HG02610 (cell line): ENCODE data around the gene ZNF516.
A peak's percentile ranks its signal among the peaks of the same experiment; 100 is the strongest.

Experiments
- ATAC-seq: cut with Tn5 transposase; IDR thresholded peaks from one replicate; pipeline ENCODE4 v1.9.1; 2021; ENCODE audit warnings: mild to moderate bottlenecking, moderate library complexity; ENCODE audit not compliant: unreplicated experiment

ZNF516 gene

DNA sequence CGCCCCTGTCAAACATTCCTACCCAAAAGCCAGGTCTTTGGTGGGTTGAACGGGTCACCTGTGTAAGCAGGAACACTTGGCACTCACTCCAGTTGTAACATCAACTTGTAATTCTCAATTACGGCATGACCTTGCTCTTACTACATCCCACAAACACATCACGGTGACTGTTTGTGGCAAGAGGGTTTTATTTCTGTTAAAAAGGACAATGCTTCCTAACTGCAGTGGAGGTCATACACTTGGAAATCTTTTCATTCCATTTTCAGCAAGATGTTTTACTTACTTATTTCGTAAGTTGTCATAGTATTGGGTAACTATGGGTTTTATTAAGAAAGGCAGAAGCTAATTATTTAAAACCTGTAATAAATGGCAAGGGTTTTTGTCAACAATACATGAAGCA, 126.1 kb downstream of the ZNF516 start:
- ATAC-seq = no peak

- no peak for ATAC-seq
Observed at GRCh38 chr18:76368271-76368670, 126.8 kb downstream of the ZNF516 start.

GRCh38 chr18:76367168-76368125, 127.6 kb downstream of the ZNF516 start:
- ATAC-seq = no peak

- no peak for ATAC-seq
Observed at GRCh38 chr18:76365561-76365960, 129.5 kb downstream of the ZNF516 start.

DNA sequence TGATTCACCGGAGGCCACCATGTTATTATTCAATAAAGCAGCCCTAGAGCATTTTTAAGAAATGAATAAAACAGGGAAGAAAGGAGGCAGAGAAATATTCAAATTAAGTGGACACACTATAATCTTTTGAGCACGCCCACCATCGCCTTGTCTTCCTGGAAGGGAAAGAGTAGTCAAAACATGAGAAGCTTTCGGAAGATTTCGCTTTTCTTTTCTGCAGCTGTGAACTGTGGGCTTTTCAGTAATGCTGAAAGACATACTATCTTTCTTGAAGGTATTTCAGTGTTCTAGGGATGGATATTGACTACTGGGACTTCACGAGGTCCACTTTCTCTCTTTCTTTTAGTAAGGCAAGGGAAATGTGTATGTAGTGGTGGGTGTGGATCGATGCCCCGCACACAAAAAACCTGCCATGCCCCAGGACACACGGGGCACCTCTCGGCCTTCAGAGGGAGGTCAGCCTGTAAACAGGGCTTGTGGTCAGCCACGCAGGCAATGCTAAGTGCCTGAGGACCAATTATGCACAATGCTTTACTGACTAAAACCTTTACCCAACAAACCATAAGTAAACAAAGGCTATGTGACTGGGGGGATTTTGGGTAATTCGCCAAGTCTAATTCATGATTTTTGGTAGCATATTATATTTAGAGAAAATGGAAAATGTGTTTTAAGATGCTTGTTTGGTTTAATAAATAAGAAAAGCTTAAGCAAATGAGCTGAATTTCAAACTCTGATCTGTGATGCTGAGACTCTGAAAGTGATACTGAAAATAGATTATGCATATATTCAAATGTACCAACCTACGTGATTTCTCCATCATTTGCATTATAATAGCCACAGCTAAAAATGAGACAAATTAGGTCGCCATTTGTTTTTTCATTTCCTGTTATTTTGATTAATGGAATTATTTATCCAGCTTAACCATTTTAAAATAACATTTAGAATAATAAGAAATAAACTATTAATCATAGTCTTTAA, 130.5 kb downstream of the ZNF516 start:
- peak; percentile 61 for ATAC-seq

DNA sequence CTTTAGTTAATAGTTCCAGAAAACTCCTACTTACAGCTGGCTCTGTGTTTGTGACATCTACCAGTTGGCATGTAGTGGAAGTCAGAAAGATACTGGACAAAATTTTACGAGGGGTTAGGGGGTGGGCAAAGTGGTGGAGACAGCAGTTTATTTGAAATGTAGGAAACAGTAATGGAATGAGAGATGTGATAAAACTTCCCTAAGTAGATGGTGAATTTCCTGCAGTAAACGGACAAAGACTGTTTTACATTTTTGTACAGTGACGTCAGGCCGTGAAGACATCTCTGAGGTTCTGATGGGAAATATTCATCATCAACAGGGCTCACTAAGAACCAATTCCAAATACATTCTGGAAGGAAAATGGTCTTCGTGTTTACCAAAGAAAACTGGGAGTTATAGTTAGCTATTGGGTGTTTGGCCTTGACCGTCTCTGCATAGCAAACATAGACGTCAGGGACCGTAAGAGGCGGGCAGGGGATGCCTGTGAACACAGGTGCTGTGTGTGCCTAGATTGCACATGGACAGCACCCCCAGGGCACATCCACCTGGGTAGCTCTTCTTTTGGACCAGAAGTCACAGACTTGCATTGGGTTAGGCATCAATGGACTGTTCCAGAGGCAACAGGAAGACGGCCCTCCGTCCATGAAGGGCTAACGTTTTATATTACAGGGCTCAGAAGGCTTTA, 131.5 kb downstream of the ZNF516 start:
- no peak for ATAC-seq

GRCh38 chr18:76362676-76363075, 132.4 kb downstream of the ZNF516 start:
- no peak for ATAC-seq

- no peak for ATAC-seq
Observed at GRCh38 chr18:76361219-76361618, 133.8 kb downstream of the ZNF516 start.

DNA sequence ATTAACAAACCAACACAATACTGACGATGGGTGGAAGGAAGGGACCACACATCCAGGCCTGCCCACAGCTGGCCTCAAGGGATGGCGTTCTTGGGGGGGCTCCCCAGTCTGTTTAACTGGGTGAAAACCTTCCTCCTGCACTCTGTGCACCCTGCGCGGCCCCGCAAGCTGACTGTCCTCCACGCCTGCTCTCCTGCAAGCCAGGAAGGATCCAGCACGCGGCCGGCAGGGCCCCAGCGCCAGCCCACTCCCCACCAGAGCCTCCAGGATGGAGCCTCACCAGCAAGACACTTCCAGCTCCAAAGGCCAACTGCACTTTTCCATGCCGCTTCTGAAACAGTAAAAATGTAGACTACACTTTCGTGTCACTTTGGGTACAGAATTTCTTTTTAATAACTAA, 135.1 kb downstream of the ZNF516 start:
- ATAC-seq = no peak

GRCh38 chr18:76358774-76359173, 136.3 kb downstream of the ZNF516 start:
- ATAC-seq = no peak

- no peak for ATAC-seq
Observed at GRCh38 chr18:76357585-76358260, 137.3 kb downstream of the ZNF516 start.

GRCh38 chr18:76357174-76357573, 137.9 kb downstream of the ZNF516 start:
- ATAC-seq = no peak

DNA sequence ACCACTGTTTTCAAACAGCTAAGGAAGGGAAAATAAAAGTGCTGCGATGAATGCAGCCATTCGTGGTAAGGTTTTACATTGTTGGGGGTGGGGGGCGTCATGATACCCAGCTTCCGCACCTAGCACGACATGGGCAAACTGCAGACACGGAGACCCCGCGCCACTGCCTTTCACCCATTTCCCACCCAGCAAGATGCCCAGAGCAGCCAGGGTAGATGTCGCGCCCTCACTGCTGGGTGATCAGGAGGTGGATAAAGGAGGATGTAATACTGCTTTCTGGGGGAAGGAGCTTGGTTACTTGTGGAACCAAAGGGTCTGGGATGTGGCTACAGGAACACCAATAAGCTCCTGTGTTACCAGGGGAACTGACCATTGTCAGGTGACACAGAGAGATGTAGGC, 138.4 kb downstream of the ZNF516 start:
- ATAC-seq = no peak

DNA sequence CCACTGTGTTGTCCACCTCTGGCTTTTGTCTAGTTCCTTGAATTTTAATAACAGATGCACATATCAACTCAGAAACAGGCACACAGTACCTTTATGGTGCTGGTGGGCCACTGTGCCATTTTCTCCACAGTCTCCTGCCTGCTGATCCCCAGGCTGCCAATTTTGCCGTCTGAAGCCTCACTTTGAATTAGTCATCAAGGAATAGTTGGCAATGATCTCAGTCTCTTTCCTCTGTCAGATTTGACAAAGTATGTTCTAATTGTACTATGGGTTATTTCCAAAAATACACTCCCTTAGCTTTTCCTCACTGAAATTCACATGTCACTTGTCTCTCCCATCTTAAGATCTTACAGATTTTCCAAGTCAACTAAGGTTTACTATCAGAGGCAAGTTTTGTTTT, 140.7 kb downstream of the ZNF516 start:
- no peak for ATAC-seq

DNA sequence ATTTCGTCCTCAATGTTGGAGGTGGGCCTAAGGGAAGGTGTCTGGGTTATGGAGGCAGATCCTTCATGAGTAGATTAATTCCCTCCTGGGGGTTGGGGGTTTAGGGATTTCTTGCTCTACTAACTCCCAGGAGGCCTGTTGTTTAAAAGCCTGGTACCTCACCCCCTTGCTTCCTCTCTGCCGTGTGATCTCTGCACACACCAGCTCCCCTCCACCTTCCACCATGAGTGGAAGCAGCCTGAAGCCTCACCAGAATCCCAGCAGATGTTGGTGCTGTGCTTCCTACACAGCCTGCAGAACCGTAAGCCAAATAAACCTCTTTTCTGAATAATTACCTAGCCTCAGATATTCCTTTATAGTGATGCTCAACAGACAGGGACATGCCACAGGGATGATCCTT, 141.5 kb downstream of the ZNF516 start:
- no peak for ATAC-seq

- ATAC-seq = no peak
Observed at GRCh38 chr18:76353046-76353445, 142.0 kb downstream of the ZNF516 start.

GRCh38 chr18:76351961-76352581, 143.0 kb downstream of the ZNF516 start:
- ATAC-seq = no peak

- ATAC-seq = no peak
Observed at GRCh38 chr18:76350134-76351025, 144.7 kb downstream of the ZNF516 start.
